Tibial artery (tissue), 4 donors: ENCODE measurements around the gene CCDC197.

Experiments
- DNase-seq, 2 donors: peaks; one replicate each; pipeline ENCODE4 v3.0.0-alpha.2; 2019
- H3K27ac ChIP-seq, 2 donors: fragments of 200-600 bp; sonication (generic) in 1 of 2; 1 replicate in 1 of 2; 2 replicates in 1 of 2; pipeline ENCODE4 v1.5.1; 2018 to 2019; ENCODE audit warnings: mild to moderate bottlenecking in 1 of 2
- H3K27me3 ChIP-seq, 2 donors: fragments of 200-600 bp; sonication (generic) in 1 of 2; one replicate each; pipeline versions ENCODE4 v1.5.1 to v1.6.0; 2016 to 2019
- H3K36me3 ChIP-seq, 3 donors: fragments of 200-600 bp; sonication (generic) in 2 of 3; one replicate each; pipeline ENCODE4 v1.5.1; 2016 to 2019; ENCODE audit warnings: mild to moderate bottlenecking in 2 of 3
- H3K4me1 ChIP-seq, 4 donors: fragments of 200-600 bp; sonication (generic) in 2 of 4; 1 replicate in 3 of 4; 2 replicates in 1 of 4; pipeline ENCODE4 v1.5.1; 2016 to 2019
- H3K4me3 ChIP-seq, 2 donors: fragments of 200-600 bp; sonication (generic) in 1 of 2; 1 replicate in 1 of 2; 2 replicates in 1 of 2; pipeline ENCODE4 v1.5.1; 2018 to 2019; ENCODE audit warnings: mild to moderate bottlenecking in 2 of 2
- H3K9me3 ChIP-seq, 3 donors: fragments of 200-600 bp; sonication (generic) in 1 of 3; one replicate each; pipeline ENCODE4 v1.5.1; 2016 to 2019
- CTCF ChIP-seq, 2 experiments: fragments of 200-600 bp in 1 of 2; fragments of 450-650 bp in 1 of 2; IDR thresholded peaks; one replicate each; pipeline ENCODE4 v1.5.1; 2017 to 2019; ENCODE audit warnings: antibody characterized with exemption in 2 of 2, mild to moderate bottlenecking in 1 of 2, moderate library complexity in 1 of 2
- intact Hi-C: fragments of 100-400 bp; cut with DNase I; formaldehyde crosslinking; loops from one replicate; pipeline ENCODE4 v1.15.0; 2023; ENCODE audit warnings: low total_unique reads

Gene CCDC197

GRCh38 chr14:93967637-93968250 is 29.4 kb upstream of the CCDC197 start:
- H3K4me1 ChIP-seq = peaks cover 0 to 92% (median 58%) of the 10 kb centered on the region in 4 donors
- no peaks in the 10 kb centered on the region for H3K9me3 ChIP-seq
- TF ChIP-seq CTCF (IDR thresholded peaks at IDR 0.05) = no peak
- peak overlapping the region; percentile 89 for H3K27ac ChIP-seq
- intact Hi-C loops = no loop called here
- no peak for DNase-seq
- peaks cover 5 to 7% (median 7%) of the 10 kb centered on the region in 3 donors for H3K36me3 ChIP-seq
- H3K4me3 ChIP-seq = no peak overlapping the region
- no peaks in the 10 kb centered on the region for H3K27me3 ChIP-seq

- H3K4me1 ChIP-seq = peaks cover 0 to 99% (median 67%) of the 10 kb centered on the region in 4 donors
- H3K9me3 ChIP-seq = no peaks in the 10 kb centered on the region
- H3K4me3 ChIP-seq = no peak overlapping the region
- H3K27ac ChIP-seq = peak overlapping the region; percentile 89
- DNase-seq = peak; percentile 60 to 91
- no peaks in the 10 kb centered on the region for H3K36me3 ChIP-seq
- no peaks in the 10 kb centered on the region for H3K27me3 ChIP-seq
- intact Hi-C loops = no loop called here
- no peak for TF ChIP-seq CTCF (IDR thresholded peaks at IDR 0.05)
Measured at GRCh38 chr14:93969082-93969828, 27.8 kb upstream of the CCDC197 start.

GRCh38 chr14:93970585-93970964 is 26.5 kb upstream of the CCDC197 start:
- Histone ChIP-seq H3K9me3 (no peaks in the 10 kb centered on the region), H3K4me3 (peak overlapping the region; percentile 26 to 43), H3K4me1 (peaks cover 0 to 100% (median 66%) of the 10 kb centered on the region in 4 donors), H3K36me3 (no peaks in the 10 kb centered on the region), H3K27ac (peak overlapping the region; percentile 89), H3K27me3 (no peaks in the 10 kb centered on the region)
- intact Hi-C loops = no loop called here
- no peak for DNase-seq
- TF ChIP-seq CTCF (IDR thresholded peaks at IDR 0.05) = peak; percentile 23 to 29

- intact Hi-C loops = no loop called here
- no peak for DNase-seq
- no peak for TF ChIP-seq CTCF (IDR thresholded peaks at IDR 0.05)
- peaks cover 0 to 97% (median 61%) of the 10 kb centered on the region in 4 donors for H3K4me1 ChIP-seq
- H3K4me3 ChIP-seq = peak overlapping the region; percentile 26 to 43
- peak overlapping the region; percentile 89 for H3K27ac ChIP-seq
- no peaks in the 10 kb centered on the region for H3K36me3 ChIP-seq
- no peaks in the 10 kb centered on the region for H3K9me3 ChIP-seq
- H3K27me3 ChIP-seq = no peaks in the 10 kb centered on the region
Measured at GRCh38 chr14:93970965-93971634, 26.0 kb upstream of the CCDC197 start.

- no peaks in the 10 kb centered on the region for H3K36me3 ChIP-seq
- no peaks in the 10 kb centered on the region for H3K9me3 ChIP-seq
- no peak for DNase-seq
- H3K27me3 ChIP-seq = no peaks in the 10 kb centered on the region
- peaks cover 0 to 92% (median 58%) of the 10 kb centered on the region in 4 donors for H3K4me1 ChIP-seq
- peak overlapping the region in 1 of 2 donors; percentile 43 for H3K4me3 ChIP-seq
- TF ChIP-seq CTCF (IDR thresholded peaks at IDR 0.05) = no peak
- peak overlapping the region; percentile 89 for H3K27ac ChIP-seq
- intact Hi-C loops = no loop called here
Measured at GRCh38 chr14:93971635-93972027, 25.5 kb upstream of the CCDC197 start.
